Esophagus squamous epithelium (tissue), 5 donors: ENCODE data around the gene CDCP1. TPM values are rescaled to one million over a fixed set of nuclear protein-coding genes. Genes with fewer than 3 reads are reported as not detected.

Experiments
- DNase-seq: peaks from one replicate; lab custom pipeline; 2025; lab: John Stamatoyannopoulos, UW
- H3K27ac ChIP-seq, 4 donors: fragments of 200-600 bp; sonication (generic); one replicate each; pipeline ENCODE4 v1.5.1; 2016 to 2019; ENCODE audit warnings: mild to moderate bottlenecking in 1 of 4
- H3K27me3 ChIP-seq, 4 donors: fragments of 200-600 bp; sonication (generic); 1 replicate in 3 of 4; 2 replicates in 1 of 4; pipeline versions ENCODE4 v1.5.1 to v1.6.0; 2017 to 2021; ENCODE audit warnings: antibody characterized with exemption in 1 of 4
- H3K36me3 ChIP-seq, 3 donors: fragments of 200-600 bp; sonication (generic); one replicate each; pipeline ENCODE4 v1.5.1; 2016 to 2019
- H3K4me1 ChIP-seq, 3 donors: fragments of 200-600 bp; sonication (generic); one replicate each; pipeline ENCODE4 v1.5.1; 2017 to 2019
- H3K4me3 ChIP-seq, 4 donors: fragments of 200-600 bp; sonication (generic); 1 replicate in 3 of 4; 2 replicates in 1 of 4; pipeline ENCODE4 v1.5.1; 2016 to 2019; ENCODE audit warnings: mild to moderate bottlenecking in 2 of 4, moderate library complexity in 1 of 4
- H3K9me3 ChIP-seq, 3 donors: fragments of 200-600 bp; sonication (generic); one replicate each; pipeline ENCODE4 v1.5.1; 2016 to 2019
- CTCF ChIP-seq, 6 experiments: fragments of 450-650 bp in 4 of 6; fragments of 200-600 bp in 2 of 6; sonication (generic) in 2 of 6; IDR thresholded peaks; one replicate each; pipeline ENCODE4 v1.5.1; 2016 to 2019; ENCODE audit warnings: antibody characterized with exemption in 6 of 6, mild to moderate bottlenecking in 4 of 6, moderate library complexity in 4 of 6
- POLR2A ChIP-seq, 4 donors: fragments of 450-650 bp; IDR thresholded peaks; one replicate each; pipeline ENCODE4 v1.6.1; 2017; ENCODE audit warnings: antibody characterized with exemption in 4 of 4, mild to moderate bottlenecking in 4 of 4, moderate library complexity in 3 of 4
- WGBS, 2 donors: methylation state at CpG; one replicate each; pipeline ENCODE4 v1.1.5; 2018; 5-methylcytosine and 5-hydroxymethylcytosine counted together
- intact Hi-C: fragments of 100-400 bp; cut with DNase I; formaldehyde crosslinking; loops from one replicate; pipeline ENCODE4 v1.15.0; 2022
- total RNA-seq, 4 donors: library from RNA; depleted of rRNA; stranded (reverse); fragments of >200 nt; gene quantifications; one replicate each; pipeline ENCODE4 v1.1.0, GENCODE V29; 2016
- donor health status: DM: yes; HTN: yes; CAD: no.

CDCP1 gene
- total RNA-seq, 4 donors from 2014 or later: 35.7 to 95.4 (median 54.6) TPM

- DNase-seq: no peak
- WGBS, 2 donors: 75 to 86% methylated on average over 3 of the region's 3 CpGs
- H3K27me3 ChIP-seq: no peaks in the 10 kb centered on the region
- TF ChIP-seq CTCF (IDR thresholded peaks at IDR 0.05): no peak
- no peak for TF ChIP-seq POLR2A (IDR thresholded peaks at IDR 0.05)
- intact Hi-C loops: no loop called here
- H3K27ac ChIP-seq: peak overlapping the region in 1 of 4 donors; percentile 74
- no peaks in the 10 kb centered on the region for H3K36me3 ChIP-seq
- peaks cover 25 to 75% (median 37%) of the 10 kb centered on the region in 3 donors for H3K4me1 ChIP-seq
- H3K9me3 ChIP-seq: no peaks in the 10 kb centered on the region
- no peak overlapping the region for H3K4me3 ChIP-seq
These were observed 33.0 kb upstream of the CDCP1 start for GRCh38 chr3:45179163-45179562.

- H3K36me3 ChIP-seq: no peaks in the 10 kb centered on the region
- DNase-seq: no peak
- no peaks in the 10 kb centered on the region for H3K27me3 ChIP-seq
- 39 to 47% methylated on average over 10 of the region's 13 CpGs for WGBS, 2 donors
- H3K27ac ChIP-seq: peak overlapping the region; percentile 50 to 74 (median 58)
- H3K9me3 ChIP-seq: no peaks in the 10 kb centered on the region
- intact Hi-C loops: no loop called here
- H3K4me1 ChIP-seq: peaks cover 19 to 67% (median 31%) of the 10 kb centered on the region in 3 donors
- no peak overlapping the region for H3K4me3 ChIP-seq
- TF ChIP-seq POLR2A (IDR thresholded peaks at IDR 0.05) (no peak), CTCF (IDR thresholded peaks at IDR 0.05) (no peak)
These were observed 32.2 kb upstream of the CDCP1 start for GRCh38 chr3:45178183-45179023.

GRCh38 chr3:45176912-45177311 lies 30.7 kb upstream of the CDCP1 start:
- WGBS, 2 donors: 54 to 61% methylated on average over 4 of the region's 4 CpGs
- H3K4me3 ChIP-seq: no peak overlapping the region
- no peak for TF ChIP-seq CTCF (IDR thresholded peaks at IDR 0.05)
- H3K9me3 ChIP-seq: no peaks in the 10 kb centered on the region
- H3K27me3 ChIP-seq: no peaks in the 10 kb centered on the region
- H3K36me3 ChIP-seq: no peaks in the 10 kb centered on the region
- H3K4me1 ChIP-seq: peaks cover 10 to 52% (median 22%) of the 10 kb centered on the region in 3 donors
- no peak for DNase-seq
- intact Hi-C loops: no loop called here
- no peak overlapping the region for H3K27ac ChIP-seq

- Histone ChIP-seq H3K27me3 (no peaks in the 10 kb centered on the region), H3K27ac (no peak overlapping the region), H3K4me1 (peaks cover 8 to 41% (median 18%) of the 10 kb centered on the region in 3 donors), H3K36me3 (no peaks in the 10 kb centered on the region), H3K9me3 (no peaks in the 10 kb centered on the region), H3K4me3 (no peak overlapping the region)
- intact Hi-C loops: no loop called here
- WGBS, 2 donors: 29 to 48% methylated on average over 2 of the region's 2 CpGs
- DNase-seq: no peak
- TF ChIP-seq POLR2A (IDR thresholded peaks at IDR 0.05) (no peak), CTCF (IDR thresholded peaks at IDR 0.05) (no peak)
These were observed 28.1 kb upstream of the CDCP1 start for GRCh38 chr3:45174234-45174633.

GRCh38 chr3:45173776-45174175 lies 27.6 kb upstream of the CDCP1 start:
- Histone ChIP-seq H3K27me3 (no peaks in the 10 kb centered on the region), H3K36me3 (no peaks in the 10 kb centered on the region), H3K9me3 (no peaks in the 10 kb centered on the region), H3K4me1 (peaks cover 8 to 37% (median 14%) of the 10 kb centered on the region in 3 donors), H3K4me3 (no peak overlapping the region), H3K27ac (no peak overlapping the region)
- WGBS, 2 donors: 88 to 91% methylated on average over 1 of the region's 1 CpG
- no peak for TF ChIP-seq CTCF (IDR thresholded peaks at IDR 0.05)
- no peak for TF ChIP-seq POLR2A (IDR thresholded peaks at IDR 0.05)
- intact Hi-C loops: no loop called here
- no peak for DNase-seq
